HG03045 (cell line): ENCODE measurements around the gene UNC5CL.
A peak's percentile ranks its signal among the peaks of the same experiment; 100 is the strongest.
"Not testable (repeated sequence)": the region's sequence is repeated elsewhere in the genome, so short reads cannot be mapped to it uniquely, and the experiment has no call there.

Experiments
- ATAC-seq: cut with Tn5 transposase; IDR thresholded peaks from one replicate; pipeline ENCODE4 v1.9.1; 2021; ENCODE audit warnings: mild to moderate bottlenecking, moderate library complexity; ENCODE audit not compliant: unreplicated experiment

UNC5CL gene

DNA sequence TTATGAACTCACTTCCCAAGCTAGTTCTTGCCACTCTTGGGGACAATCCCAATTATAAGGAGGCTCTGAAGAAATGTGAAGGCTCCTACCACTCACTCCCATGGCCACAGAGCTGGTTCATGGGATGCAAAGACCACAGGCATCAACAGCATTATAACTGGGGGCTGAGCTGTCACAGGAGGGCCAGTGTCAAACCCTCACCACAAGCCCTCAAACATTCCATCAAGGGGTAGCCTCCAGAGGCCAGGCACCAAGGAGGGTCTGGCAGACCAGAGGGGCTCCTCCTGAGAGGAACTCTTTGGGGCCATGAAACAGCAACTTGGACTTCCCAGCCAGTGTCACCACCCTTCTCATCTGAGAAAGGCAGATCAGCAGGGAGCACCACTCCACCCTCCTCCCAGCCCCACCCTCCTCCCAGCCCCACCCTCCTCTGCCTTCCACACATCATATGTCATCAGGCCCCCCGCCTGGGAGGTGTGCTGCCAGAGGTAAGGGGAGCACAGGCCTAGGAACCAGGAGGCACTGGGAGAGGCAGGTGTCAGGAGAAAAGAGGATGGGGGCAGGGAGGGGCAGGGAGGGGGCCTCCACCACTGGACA lies 2.0 kb upstream of the UNC5CL start:
- ATAC-seq, result no peak

DNA sequence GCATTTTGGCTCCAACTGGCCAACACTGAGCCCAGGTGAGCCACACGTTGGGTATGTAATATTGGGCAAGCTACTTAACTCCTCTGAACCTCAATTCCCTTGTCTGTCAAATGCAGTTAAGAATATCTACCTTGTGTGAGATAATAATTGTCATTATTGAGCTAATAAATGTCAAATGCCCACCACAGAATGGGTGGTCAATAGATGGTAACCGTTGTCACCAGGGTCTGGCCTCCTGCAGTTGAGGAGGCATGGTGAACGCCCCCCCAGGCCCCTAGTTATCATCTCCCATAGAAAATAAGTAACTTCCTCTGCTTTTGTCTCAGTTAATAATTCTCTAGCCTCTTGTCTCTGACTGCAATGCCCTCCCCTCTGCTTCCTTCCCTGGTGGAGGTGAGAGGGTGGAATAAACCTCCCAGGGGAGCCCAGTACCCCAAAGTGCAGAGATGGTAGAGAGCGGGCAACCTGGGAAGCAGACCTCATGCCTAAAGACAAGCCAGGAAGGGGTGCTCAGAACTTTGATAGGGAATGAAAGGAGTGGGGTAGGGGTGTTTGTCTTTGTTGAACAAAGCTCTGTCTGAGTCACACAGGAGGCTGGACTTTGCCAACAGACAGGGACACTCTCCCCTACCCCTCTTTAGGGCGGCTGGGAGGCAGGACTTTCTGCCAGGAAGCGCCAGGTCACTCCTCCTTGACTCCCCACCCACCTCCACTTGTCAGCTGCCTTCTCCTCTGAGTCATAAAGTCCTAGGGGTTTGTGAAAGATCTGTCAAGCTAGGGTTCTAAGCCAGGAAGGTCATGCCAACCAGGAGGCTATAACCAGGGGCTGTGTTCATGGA lies 1.3 kb upstream of the UNC5CL start:
- no peak for ATAC-seq

DNA sequence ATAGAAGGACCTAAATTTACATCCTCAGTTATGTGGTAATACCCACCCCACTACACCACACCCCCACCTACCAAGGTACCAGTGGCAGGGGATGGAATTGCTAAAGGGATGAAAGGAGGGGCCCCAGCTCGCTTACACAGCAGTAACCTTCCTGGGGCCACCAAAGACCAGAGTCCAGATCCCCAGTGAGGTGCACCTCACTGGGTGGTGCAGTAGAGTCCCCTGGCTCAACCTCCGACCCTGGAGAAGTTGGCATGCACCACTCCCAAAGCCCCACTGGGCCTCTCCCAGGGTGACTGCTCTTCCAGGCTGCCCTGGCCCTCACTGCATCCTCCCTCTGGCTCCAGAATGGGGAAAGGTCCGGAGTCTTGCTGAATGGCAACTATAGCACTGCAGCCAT lies 816 bp downstream of the UNC5CL start:
- ATAC-seq, result no peak

DNA sequence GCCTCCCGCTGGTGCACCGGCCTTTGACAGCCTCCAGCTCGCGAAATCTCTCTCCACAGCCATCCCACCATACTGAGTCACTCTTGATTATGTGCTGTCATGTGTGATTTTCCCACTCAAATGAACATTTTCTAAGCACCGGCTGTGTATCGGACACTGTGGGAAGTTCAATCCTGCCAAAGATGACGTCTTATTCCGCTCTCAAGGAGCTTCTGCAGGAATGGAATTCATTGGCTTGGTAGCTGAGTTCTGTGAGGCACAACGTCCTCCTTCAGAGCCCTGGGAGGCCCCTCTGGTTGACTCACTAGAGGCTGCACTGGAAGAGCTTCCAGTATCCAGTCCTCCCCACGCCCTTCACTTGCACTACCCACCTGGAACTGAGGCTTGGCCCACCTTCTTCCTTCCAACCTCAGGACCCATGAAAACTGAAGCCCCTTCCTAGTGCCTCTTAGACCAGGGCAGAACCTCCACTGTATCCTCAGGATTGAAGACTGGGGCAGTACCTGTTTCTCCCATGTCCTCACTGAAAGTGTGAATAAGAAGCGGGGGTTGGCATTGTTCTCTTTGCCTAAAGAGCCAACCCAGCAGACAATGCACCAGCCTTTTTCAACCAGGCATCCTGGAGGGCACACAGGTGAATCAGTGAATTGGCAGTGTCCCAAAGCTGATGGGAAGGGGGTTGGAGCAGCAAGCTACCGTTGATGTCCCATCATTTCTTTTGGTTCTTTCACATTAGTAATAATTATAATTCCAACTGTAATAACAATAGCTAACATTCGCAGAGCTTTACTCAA lies 1.7 kb downstream of the UNC5CL start:
- ATAC-seq, result no peak

DNA sequence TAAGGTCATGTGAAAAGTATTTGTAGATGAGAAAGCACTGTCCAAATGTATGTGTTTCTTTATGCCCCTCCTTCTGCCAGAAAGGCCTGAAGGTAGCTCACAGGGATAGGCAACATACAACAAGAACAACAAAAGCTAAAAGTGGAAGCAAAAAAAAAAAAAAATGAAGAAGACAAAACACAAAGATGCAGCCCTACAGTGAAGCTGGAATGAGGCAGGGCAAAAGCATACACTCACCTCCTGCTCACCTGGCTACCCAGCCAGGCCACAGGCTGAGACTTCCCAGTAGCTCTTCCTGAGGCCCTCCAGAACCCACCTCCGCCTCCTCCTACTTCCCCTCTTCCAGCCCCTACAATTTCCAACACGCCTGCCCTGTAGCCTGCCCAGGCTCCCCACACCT lies 2.4 kb downstream of the UNC5CL start:
- ATAC-seq, result no peak

DNA sequence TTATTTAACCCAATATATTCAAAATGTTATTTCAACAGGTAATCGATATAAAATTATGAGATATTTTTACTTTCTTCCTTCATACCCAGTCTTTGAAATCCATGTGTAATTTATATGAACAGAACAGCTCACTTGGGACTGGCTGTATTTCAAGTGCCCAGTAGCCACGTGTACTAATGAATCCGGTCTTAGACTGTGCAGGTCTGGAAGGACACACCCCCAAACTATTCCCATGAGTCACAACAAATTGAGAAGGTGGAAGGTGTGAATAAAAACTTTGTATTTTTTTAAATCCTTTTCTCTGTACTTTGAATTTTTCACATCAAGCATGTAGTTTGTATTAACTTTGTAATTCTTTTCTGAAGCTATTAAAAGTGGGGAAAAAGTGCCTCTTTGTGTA lies 2.8 kb downstream of the UNC5CL start:
- ATAC-seq, result no peak

DNA sequence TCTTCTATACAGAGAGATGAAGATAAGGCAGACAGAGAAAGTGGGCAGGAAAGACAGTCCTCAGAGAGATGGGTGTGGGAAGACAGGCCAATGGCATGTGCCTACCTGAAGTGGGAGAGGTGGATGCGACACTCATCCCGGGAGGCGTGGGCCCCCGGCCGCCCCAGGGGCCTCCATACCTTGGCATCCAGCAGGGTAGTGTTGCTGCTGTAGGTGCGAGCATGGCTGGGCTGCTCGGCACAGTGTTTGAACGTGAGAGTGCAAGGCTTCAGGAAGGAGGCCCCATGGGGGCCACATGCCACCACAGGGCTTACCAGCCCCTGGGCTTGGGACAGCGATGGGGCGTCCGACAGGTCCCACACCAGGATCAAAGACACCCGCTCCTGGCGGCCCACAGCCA lies 5.2 kb downstream of the UNC5CL start:
- ATAC-seq, result no peak

DNA sequence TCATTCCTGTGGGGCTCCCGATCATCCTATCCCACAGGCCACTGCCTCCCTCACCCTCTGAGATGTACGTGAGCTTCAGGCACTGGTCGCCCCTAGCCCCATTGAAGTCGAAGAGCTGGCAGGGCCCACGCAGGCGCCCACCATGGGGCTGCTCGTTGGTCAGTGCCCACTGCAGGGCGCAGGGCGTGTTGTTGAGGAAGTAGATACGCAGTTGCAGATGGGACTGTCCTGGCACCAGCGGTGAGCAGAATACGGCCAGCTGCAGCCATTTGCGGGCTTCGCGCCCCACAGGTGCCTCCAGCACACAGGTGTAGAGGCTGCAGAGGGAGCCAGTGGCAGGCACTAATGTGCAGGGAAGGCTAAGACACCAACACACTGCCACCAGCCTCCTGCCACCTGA lies 6.2 kb downstream of the UNC5CL start:
- ATAC-seq, result no peak

DNA sequence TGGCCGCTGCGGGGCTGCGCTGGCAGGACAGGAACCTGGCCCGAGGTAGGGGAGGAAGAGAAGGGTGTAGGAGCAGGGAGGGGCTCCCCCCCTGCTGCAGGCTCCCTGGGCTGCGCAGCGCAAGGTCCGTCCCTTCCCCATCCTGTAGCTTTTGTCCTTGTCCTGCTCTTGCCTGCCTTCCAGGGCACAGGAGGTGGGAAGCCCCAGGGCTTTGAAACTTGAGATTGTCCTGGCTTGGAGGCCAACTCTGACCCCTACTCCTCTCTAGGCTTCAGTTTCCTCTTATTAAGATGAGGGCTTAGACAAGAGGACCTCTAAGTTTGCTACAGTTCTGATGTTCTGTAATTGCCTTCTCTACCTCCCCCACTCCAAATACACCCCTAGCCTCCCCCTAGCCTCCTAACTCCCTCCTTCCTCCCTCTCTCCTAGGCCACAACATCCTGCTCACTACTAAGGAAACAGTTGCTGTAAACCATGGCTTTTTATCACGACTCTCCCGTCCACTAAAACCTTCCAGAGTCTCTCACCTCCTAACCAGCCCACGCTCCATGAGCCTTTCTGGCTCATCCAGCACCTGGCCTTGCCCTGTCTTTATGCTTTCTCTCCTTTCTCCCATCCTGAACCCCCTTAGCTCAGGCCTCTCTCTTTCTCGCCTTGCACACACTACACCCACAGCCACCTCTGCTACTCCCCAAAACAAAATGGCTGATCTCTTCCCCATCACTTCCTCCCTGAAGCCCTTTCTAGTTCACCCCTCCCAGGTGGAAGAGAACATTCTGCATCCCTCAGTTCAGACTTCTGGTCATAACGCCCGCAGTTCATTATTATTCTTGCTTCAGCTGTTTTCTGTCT lies 10.2 kb downstream of the UNC5CL start:
- peak; percentile 37 for ATAC-seq

DNA sequence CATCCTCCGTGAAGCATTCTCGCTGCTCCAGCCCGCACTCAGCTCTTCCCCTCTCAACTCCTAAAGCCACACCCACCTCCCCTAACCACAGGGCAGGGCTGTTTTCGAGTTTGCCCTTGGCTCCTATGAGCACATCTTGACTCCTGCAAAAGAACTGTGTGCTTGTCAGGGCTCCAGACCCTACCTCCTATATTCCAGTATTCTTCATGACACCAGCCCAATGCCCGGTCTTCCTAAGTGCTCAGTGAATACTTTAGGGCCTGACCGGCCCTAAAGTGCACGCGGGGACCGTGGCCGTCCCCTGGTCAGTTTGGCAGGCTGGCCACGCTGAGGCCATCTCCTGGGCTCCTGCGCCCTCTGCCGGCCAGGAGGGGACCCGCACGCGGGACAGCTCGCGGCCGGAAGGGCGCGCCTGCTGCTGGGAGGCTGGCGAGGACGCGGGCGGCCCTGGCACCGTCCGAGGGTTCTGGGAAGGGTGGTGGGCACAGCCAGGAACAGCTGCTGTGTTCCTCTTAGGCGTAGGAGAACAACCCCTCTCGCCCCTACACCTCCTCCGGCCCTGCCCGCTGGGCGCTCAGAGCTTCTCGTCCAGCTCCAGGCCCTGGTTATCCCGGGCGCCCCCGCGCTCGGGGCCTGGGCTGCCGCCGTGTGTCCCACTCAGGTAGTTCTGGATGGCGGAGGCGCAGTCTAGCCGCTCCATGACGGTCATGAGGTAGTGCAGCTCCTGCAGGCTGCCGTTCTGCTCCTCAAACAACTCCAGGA lies 11.0 kb downstream of the UNC5CL start:
- ATAC-seq, result peak; percentile 88

DNA sequence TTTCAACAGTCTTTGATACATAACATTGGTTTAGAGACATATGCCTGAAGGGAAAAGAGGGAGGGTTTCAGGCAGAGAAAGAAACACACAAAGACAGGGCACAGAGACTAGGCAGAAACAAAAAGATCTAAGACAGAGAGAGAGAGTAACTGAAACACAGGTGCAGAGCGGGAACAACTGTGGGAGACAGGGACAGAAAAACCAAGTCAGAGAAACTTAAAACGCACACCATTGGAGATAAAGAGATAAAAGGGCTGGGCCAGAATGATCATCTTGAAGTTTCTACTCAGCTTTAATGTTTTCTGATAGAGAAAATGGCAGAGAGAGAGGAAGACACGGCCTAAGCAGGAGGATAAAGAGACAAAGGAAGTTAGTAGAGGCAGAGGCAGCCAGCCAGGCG lies 11.8 kb downstream of the UNC5CL start:
- no peak for ATAC-seq

DNA sequence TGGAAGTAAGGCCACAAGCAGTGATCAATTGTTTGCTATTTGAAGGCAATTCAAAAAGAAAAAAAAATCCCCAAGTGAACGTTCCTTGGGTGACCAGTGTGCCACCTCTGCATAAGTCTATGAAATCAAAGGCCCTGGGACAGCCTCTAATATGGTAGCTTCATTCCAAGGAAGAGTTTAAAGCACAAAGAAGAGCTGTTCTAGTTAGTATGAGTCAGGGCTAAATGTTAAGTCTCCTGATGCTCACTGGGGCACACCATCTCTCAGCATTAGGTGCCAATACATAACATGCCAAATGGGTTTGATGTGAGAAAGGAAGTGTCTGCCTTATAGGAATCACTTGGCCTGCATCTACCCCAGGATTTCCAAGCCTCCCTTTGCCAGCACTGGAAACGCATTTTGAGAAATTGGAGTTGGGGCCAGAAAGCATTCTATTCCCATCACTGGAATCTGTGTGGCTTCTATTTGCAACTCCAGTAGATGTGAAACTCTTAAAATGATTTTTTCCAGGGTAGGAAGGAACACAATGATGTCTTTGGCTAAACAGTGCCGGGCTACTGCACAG lies 13.0 kb downstream of the UNC5CL start:
- no peak for ATAC-seq

DNA sequence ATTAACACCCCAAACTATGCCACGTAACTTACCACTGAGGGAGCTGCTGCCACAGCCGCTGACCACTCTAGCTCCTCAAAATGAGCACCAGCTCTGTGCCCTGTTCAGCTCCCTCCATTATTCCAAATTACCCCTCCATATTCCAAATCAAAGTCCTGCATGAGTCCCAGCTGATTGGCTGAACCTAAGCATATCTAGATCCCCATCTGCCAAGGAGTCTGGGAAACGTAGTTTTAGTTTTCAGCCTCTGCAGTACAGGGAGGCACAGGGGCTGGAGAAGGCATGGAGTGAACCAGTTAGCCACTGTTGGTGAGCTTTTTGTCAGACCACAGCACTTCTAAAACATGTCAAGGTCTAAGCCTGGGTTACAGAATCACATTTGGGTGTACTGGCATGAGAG lies 15.9 kb downstream of the UNC5CL start:
- no peak for ATAC-seq

DNA sequence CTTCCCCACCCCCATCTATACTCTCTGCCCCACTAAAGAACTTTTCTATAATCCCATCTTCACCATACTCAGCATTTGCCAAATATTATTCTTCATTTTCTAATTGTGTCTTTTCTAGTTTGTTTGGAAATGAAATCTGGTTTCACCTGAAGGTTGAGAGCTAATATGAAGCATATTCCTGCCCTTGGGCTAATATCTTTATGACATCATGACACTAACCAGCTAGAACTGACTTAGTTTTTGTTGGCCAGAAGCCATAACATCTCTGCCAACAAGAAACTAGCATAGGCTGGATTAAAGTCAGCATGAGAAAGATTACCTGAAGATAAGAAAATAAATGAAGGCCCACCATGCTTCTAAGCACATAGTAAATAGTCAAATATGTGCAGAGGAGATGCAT lies 16.7 kb downstream of the UNC5CL start:
- no peak for ATAC-seq

DNA sequence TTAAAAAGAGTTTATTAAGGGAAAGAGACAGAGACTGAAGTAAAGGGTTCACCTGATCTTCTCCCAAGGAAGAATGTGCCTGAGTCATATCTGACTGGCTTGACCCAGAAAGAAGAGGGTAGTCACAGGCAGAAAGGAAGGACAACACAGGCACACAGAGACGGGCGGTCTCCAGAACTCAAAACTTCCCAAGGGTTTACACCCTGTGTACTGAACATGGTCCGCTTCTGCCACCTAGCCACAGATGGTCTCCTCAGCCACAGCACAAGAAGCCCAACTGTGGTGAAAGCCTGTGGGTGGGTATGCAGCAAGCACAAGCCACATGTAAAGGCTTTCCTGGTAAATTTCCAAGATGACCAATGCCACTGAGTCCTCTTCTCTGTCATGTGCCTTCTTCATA lies 17.2 kb downstream of the UNC5CL start:
- ATAC-seq, result no peak

DNA sequence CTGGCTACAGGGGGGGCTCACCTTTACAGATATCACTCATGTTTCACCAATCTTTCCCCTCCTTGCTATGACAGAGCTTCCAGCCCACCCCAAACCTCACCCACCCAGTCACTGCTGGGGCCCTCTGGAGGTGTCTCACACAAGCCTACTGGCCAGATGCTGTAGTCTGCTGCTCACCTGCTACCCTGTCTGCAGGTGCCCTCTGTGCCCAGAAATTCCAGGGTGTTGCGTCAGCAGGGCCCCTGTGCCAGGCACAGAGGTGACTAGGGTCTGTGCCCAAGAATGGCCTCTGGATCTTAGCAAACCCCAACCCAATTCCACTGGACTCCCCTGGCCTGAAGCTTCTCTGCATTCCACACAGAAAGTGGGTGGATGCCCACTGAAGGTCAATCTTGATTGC lies 21.4 kb downstream of the UNC5CL start:
- ATAC-seq, result no peak

DNA sequence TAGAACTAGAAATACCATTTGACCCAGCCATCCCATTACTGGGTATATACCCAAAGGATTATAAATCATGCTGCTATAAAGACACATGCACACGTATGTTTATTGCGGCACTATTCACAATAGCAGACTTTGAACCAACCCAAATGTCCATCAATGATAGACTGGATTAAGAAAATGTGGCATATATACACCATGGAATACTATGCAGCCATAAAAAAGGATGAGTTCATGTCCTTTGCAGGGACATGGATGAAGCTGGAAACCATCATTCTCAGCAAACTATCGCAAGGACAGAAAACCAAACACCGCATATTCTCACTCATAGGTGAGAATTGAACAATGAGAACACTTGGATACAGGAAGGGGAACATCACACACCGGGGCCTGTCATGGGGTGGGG lies 23.2 kb downstream of the UNC5CL start:
- ATAC-seq, result not testable (repeated sequence)

DNA sequence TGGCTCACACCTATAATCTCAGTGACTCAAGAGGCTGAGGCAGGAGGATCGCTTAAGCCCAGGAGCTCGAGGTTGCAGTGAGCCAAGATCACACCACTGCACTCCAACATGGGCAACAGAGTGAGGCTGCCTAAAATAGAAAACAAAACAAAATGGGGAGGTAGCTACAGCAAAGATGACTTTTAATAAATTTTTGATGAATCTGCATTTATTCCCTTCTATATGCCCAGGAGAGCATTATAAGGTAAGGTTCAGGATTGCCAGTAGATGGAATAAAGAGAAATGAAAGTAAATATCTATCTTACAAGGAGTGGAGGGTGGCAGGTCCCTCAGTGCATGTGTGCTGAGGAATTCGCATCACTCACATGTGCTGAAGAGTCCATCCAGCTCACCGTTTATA lies 24.2 kb downstream of the UNC5CL start:
- ATAC-seq, result no peak

DNA sequence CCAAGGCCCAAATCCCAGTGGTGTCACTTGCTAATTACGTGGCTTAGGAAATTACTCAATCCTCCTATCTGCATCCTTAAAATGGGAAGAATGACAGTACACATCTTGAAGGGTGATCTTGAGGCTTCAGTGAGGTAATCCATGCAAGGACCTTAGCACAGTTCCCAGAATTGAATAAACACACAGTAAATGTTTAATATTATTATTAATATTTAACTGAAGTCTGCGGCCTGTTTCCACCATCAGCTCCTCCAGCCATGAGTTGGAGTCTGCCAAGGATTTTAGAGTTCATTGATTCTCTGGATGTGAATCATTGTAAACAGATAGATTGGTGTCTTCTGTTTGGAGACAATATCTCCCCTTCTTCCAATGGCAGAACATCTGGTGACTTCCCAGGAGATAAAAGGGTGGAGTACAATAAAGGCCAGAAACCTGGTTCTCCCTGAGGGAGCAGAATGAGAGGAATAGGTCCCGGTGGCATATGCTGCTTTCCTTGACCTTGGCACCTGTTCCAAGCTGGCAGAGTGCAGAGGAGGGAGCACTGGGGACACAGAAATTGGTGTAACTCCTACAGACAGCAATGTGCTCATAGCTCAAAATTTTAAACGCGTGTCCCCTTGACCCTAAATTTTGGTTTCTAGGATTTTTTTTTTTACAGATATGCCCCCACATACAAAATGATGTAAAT lies 25.4 kb downstream of the UNC5CL start:
- ATAC-seq, result no peak
